Adrenal gland (tissue), 12 donors: ENCODE measurements around the gene FOXJ2. TPM values are rescaled to one million over a fixed set of nuclear protein-coding genes. Genes with fewer than 3 reads are reported as not detected.

Source experiments
- DNase-seq, 7 donors: peaks; one replicate each; pipeline ENCODE4 v3.0.0-alpha.2; 2019 to 2020
- H3K27ac ChIP-seq, 5 donors: fragments of 200-600 bp; sonication (generic) in 4 of 5; 1 replicate in 3 of 5; 2 replicates in 2 of 5; pipeline versions ENCODE4 v1.5.1 to v1.8.0; 2016 to 2020; ENCODE audit warnings: mild to moderate bottlenecking in 1 of 5
- H3K27me3 ChIP-seq: fragments of 200-600 bp; 2 replicates; pipeline ENCODE4 v1.8.0; 2021
- H3K36me3 ChIP-seq, 2 donors: fragments of 200-600 bp; replicated peaks in 1 of 2; 1 replicate in 1 of 2; 2 replicates in 1 of 2; pipeline versions ENCODE4 v1.5.1 to v1.8.0; 2018 to 2022
- H3K4me1 ChIP-seq, 2 donors: fragments of 200-600 bp; replicated peaks in 1 of 2; 1 replicate in 1 of 2; 2 replicates in 1 of 2; pipeline versions ENCODE4 v1.5.1 to v1.8.0; 2018 to 2021
- H3K4me3 ChIP-seq, 4 donors: fragments of 200-600 bp; sonication (generic) in 3 of 4; one replicate each; pipeline ENCODE4 v1.5.1; 2016 to 2018
- H3K9me3 ChIP-seq, 3 donors: fragments of 200-600 bp; sonication (generic) in 1 of 3; replicated peaks in 1 of 3; 1 replicate in 2 of 3; 2 replicates in 1 of 3; pipeline versions ENCODE4 v1.5.1 to v1.8.0; 2016 to 2021
- CTCF ChIP-seq, 6 experiments: fragments of 450-650 bp in 4 of 6; fragments of 200-600 bp in 2 of 6; sonication (generic) in 1 of 6; IDR thresholded peaks; 1 replicate in 5 of 6; 2 replicates in 1 of 6; pipeline versions ENCODE4 v1.5.1 to v1.8.0; 2016 to 2021; ENCODE audit warnings: antibody characterized with exemption in 6 of 6, mild to moderate bottlenecking in 2 of 6, moderate library complexity in 1 of 6
- POLR2A ChIP-seq, 2 donors: fragments of 450-650 bp; IDR thresholded peaks; one replicate each; pipeline ENCODE4 v1.6.1; 2017; ENCODE audit warnings: antibody characterized with exemption in 2 of 2, mild to moderate bottlenecking in 2 of 2, moderate library complexity in 1 of 2
- WGBS, 4 donors: extraction: QIAGEN DNeasy Blood & Tissue Kit in 2 of 4; methylation state at CpG; one replicate each; pipeline versions ENCODE4 v1.1.5 to v1.1.7; 2013 to 2017; 5-methylcytosine and 5-hydroxymethylcytosine counted together
- intact Hi-C, 2 donors: fragments of 100-400 bp; cut with DNase I; formaldehyde crosslinking; loops; one replicate each; pipeline versions ENCODE4 v1.14.1 to v1.15.0; 2022 to 2023
- polyA plus RNA-seq, 3 donors: library from polyadenylated mRNA; stranded (reverse); fragments of 200-250 nt in 2 of 3; fragments of 350-450 nt in 1 of 3; fragmentation: Illumina TruSeq in 1 of 3; extraction: RNeasy Lipid Tissue Mini Kit (QIAGEN cat#74804) in 1 of 3; gene quantifications; one replicate each; pipeline ENCODE4 v1.2.3, GENCODE V29; 2013 to 2014
- total RNA-seq, 9 donors: library from RNA; depleted of rRNA in 4 of 9; stranded (reverse); fragments of >200 nt in 4 of 9; fragments of 120-200 nt in 1 of 9; fragmentation: NEBNext Ultra II Directional in 1 of 9; extraction: Animal tissue kit (Norgen Biotek cat#: 25700) in 1 of 9; gene quantifications; one replicate each; pipeline versions ENCODE4 v1.1.0 to v1.2.4, GENCODE V29; 2013 to 2023
- donor health status: healthy with polysubstance abuse.
- donor health status: Bipolar disorder and iron deficiency.
- donor health status: DM: yes; HTN: yes; CAD: no.
- donor health status: DM: no; HTN: no; CAD: no.
- donor health status: DM: no; HTN: no; CAD: no.
- donor health status: DM: yes; HTN: yes; CAD: no.

Gene FOXJ2
- total and polyA plus RNA-seq, 12 donors, result 7.1 to 20.8 (median 12.8) TPM

GRCh38 chr12:7985802-7986418 lies 46.6 kb upstream of the FOXJ2 start:
- no peaks in the 10 kb centered on the region for H3K9me3 ChIP-seq
- DNase-seq, result no peak
- no peak overlapping the region for H3K27ac ChIP-seq
- H3K36me3 ChIP-seq, result no peaks in the 10 kb centered on the region
- 80 to 91% (median 87%) methylated on average over 7 of the region's 7 CpGs for WGBS, 4 donors
- TF ChIP-seq POLR2A (IDR thresholded peaks at IDR 0.05) (no peak), CTCF (IDR thresholded peaks at IDR 0.05) (no peak)
- no peak overlapping the region for H3K4me3 ChIP-seq
- intact Hi-C loops, result no loop called here
- H3K27me3 ChIP-seq, result no peaks in the 10 kb centered on the region
- H3K4me1 ChIP-seq, result no peaks in the 10 kb centered on the region

- DNase-seq, result peak in 5 of 7 donors; percentile 19 to 58 (median 56)
- TF ChIP-seq CTCF (IDR thresholded peaks at IDR 0.05) (no peak), POLR2A (IDR thresholded peaks at IDR 0.05) (no peak)
- Histone ChIP-seq H3K27me3 (no peaks in the 10 kb centered on the region), H3K4me1 (no peaks in the 10 kb centered on the region), H3K4me3 (no peak overlapping the region), H3K27ac (no peak overlapping the region), H3K36me3 (no peaks in the 10 kb centered on the region), H3K9me3 (no peaks in the 10 kb centered on the region)
- WGBS, 4 donors, result 53 to 58% (median 55%) methylated on average over 6 of the region's 6 CpGs
- intact Hi-C loops, result loop anchor here (10.0 kb wide), 2 partner anchors 55 to 135 kb away; partner anchors contain the start of gene SLC2A3 (in 2 of the 2)
Observed at GRCh38 chr12:7989827-7990491, 42.6 kb upstream of the FOXJ2 start.

- no peak overlapping the region for H3K27ac ChIP-seq
- H3K4me1 ChIP-seq, result no peaks in the 10 kb centered on the region
- H3K9me3 ChIP-seq, result no peaks in the 10 kb centered on the region
- no peaks in the 10 kb centered on the region for H3K36me3 ChIP-seq
- intact Hi-C loops, result loop anchor here (10.0 kb wide), 2 partner anchors 57 to 137 kb away; partner anchors contain the start of gene SLC2A3 (in 2 of the 2)
- no peak overlapping the region for H3K4me3 ChIP-seq
- DNase-seq, result no peak
- 47 to 90% (median 89%) methylated on average over 1 of the region's 1 CpG for WGBS, 4 donors
- no peaks in the 10 kb centered on the region for H3K27me3 ChIP-seq
- no peak for TF ChIP-seq POLR2A (IDR thresholded peaks at IDR 0.05)
- no peak for TF ChIP-seq CTCF (IDR thresholded peaks at IDR 0.05)
Observed at GRCh38 chr12:7991535-7991934, 41.0 kb upstream of the FOXJ2 start.

GRCh38 chr12:7994731-7995205 lies 37.7 kb upstream of the FOXJ2 start:
- H3K4me1 ChIP-seq, result no peaks in the 10 kb centered on the region
- intact Hi-C loops, result loop anchor here (10.0 kb wide), 2 partner anchors 60 to 140 kb away; partner anchors contain the start of gene SLC2A3 (in 2 of the 2)
- no peaks in the 10 kb centered on the region for H3K36me3 ChIP-seq
- no peak for DNase-seq
- peak overlapping the region in 2 of 5 donors; percentile 18 to 54 for H3K27ac ChIP-seq
- H3K4me3 ChIP-seq, result no peak overlapping the region
- WGBS, 4 donors, result 63 to 66% (median 63%) methylated on average over 7 of the region's 7 CpGs
- TF ChIP-seq CTCF (IDR thresholded peaks at IDR 0.05) (no peak), POLR2A (IDR thresholded peaks at IDR 0.05) (no peak)
- no peaks in the 10 kb centered on the region for H3K9me3 ChIP-seq
- no peaks in the 10 kb centered on the region for H3K27me3 ChIP-seq
